Tibial artery (tissue), 4 donors: ENCODE data around the gene CDHR3.
"Not testable (repeated sequence)": the region's sequence is repeated elsewhere in the genome, so short reads cannot be mapped to it uniquely, and the experiment has no call there.

Experiments used
- DNase-seq, 2 donors: peaks; one replicate each; pipeline ENCODE4 v3.0.0-alpha.2; 2019
- H3K27ac ChIP-seq, 2 donors: fragments of 200-600 bp; sonication (generic) in 1 of 2; 1 replicate in 1 of 2; 2 replicates in 1 of 2; pipeline ENCODE4 v1.5.1; 2018 to 2019; ENCODE audit warnings: mild to moderate bottlenecking in 1 of 2
- H3K27me3 ChIP-seq, 2 donors: fragments of 200-600 bp; sonication (generic) in 1 of 2; one replicate each; pipeline versions ENCODE4 v1.5.1 to v1.6.0; 2016 to 2019
- H3K36me3 ChIP-seq, 3 donors: fragments of 200-600 bp; sonication (generic) in 2 of 3; one replicate each; pipeline ENCODE4 v1.5.1; 2016 to 2019; ENCODE audit warnings: mild to moderate bottlenecking in 2 of 3
- H3K4me1 ChIP-seq, 4 donors: fragments of 200-600 bp; sonication (generic) in 2 of 4; 1 replicate in 3 of 4; 2 replicates in 1 of 4; pipeline ENCODE4 v1.5.1; 2016 to 2019
- H3K4me3 ChIP-seq, 2 donors: fragments of 200-600 bp; sonication (generic) in 1 of 2; 1 replicate in 1 of 2; 2 replicates in 1 of 2; pipeline ENCODE4 v1.5.1; 2018 to 2019; ENCODE audit warnings: mild to moderate bottlenecking in 2 of 2
- H3K9me3 ChIP-seq, 3 donors: fragments of 200-600 bp; sonication (generic) in 1 of 3; one replicate each; pipeline ENCODE4 v1.5.1; 2016 to 2019
- intact Hi-C: fragments of 100-400 bp; cut with DNase I; formaldehyde crosslinking; loops from one replicate; pipeline ENCODE4 v1.15.0; 2023; ENCODE audit warnings: low total_unique reads
- TF ChIP-seq, protein P1 (sequence below), 2 experiments: fragments of 200-600 bp in 1 of 2; fragments of 450-650 bp in 1 of 2; IDR thresholded peaks; one replicate each; pipeline ENCODE4 v1.5.1; 2017 to 2019; ENCODE audit warnings: antibody characterized with exemption in 2 of 2, mild to moderate bottlenecking in 1 of 2, moderate library complexity in 1 of 2

Gene CDHR3

GRCh38 chr7:105951597-105951996, 11.5 kb upstream of the CDHR3 start:
- no peaks in the 10 kb centered on the region for H3K4me1 ChIP-seq
- no peaks in the 10 kb centered on the region for H3K36me3 ChIP-seq
- TF ChIP-seq, protein P1, sequence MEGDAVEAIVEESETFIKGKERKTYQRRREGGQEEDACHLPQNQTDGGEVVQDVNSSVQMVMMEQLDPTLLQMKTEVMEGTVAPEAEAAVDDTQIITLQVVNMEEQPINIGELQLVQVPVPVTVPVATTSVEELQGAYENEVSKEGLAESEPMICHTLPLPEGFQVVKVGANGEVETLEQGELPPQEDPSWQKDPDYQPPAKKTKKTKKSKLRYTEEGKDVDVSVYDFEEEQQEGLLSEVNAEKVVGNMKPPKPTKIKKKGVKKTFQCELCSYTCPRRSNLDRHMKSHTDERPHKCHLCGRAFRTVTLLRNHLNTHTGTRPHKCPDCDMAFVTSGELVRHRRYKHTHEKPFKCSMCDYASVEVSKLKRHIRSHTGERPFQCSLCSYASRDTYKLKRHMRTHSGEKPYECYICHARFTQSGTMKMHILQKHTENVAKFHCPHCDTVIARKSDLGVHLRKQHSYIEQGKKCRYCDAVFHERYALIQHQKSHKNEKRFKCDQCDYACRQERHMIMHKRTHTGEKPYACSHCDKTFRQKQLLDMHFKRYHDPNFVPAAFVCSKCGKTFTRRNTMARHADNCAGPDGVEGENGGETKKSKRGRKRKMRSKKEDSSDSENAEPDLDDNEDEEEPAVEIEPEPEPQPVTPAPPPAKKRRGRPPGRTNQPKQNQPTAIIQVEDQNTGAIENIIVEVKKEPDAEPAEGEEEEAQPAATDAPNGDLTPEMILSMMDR (IDR thresholded peaks at IDR 0.05), result no peak
- DNase-seq, result no peak
- H3K27me3 ChIP-seq, result no peaks in the 10 kb centered on the region
- intact Hi-C loops, result no loop called here
- no peak overlapping the region for H3K27ac ChIP-seq
- H3K9me3 ChIP-seq, result peaks cover 0 to 14% (median 5%) of the 10 kb centered on the region in 3 donors
- no peak overlapping the region for H3K4me3 ChIP-seq

DNA sequence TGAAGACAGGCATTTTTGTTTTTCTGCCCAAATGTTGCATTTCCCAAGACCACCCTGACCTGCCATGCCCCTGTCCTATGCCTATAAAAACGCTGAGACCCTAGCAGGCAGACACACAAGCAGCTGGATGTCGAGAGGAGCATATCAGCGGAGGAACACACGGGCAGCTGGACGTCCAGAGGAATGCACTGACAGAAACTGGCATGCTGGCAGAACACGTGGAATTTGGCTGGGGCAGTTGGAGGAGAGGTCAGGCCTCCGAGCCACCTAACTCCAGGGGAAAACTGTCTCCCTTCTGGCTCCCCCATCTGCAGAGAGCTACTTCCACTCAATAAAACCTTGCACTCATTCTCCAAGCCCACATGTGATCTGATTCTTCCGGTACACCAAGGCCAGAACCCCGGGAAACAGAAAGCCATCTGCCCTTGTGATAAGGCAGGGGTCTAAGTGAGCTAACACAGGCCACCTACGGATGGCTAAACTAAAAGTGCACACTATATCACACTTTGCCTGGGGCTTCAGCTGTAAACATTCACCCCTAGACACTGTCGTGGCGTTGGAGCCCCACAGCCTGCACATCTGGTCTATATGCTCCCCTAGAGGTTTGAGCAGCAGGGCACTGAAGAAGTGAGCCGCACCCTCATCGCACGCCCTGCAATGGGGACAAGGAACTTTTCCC, 10.0 kb upstream of the CDHR3 start:
- H3K27me3 ChIP-seq, result no peaks in the 10 kb centered on the region
- H3K4me1 ChIP-seq, result no peaks in the 10 kb centered on the region
- no peak overlapping the region for H3K27ac ChIP-seq
- intact Hi-C loops, result no loop called here
- H3K9me3 ChIP-seq, result peaks cover 0 to 14% (median 5%) of the 10 kb centered on the region in 3 donors
- TF ChIP-seq, protein P1 (IDR thresholded peaks at IDR 0.05), result no peak
- DNase-seq, result no peak
- no peak overlapping the region for H3K4me3 ChIP-seq
- no peaks in the 10 kb centered on the region for H3K36me3 ChIP-seq

DNA sequence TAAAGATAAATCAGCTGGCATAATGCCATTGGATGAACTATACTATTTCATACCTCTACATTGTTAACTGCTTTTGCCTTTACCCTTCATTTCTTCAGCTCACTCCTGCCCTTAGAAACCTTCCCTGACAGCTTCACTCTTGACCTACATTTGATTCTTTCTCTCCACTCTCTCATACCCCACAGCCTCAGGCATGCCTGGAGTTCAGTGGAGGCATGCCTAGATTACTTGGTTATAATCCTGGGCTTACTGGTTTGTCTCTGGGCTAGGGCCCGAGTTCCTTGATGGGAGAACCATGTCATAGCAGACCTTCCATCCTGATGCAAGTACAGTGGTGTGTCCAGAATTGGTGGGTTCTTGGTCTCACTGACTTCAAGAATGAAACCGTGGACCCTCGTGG, 8.4 kb upstream of the CDHR3 start:
- Histone ChIP-seq H3K9me3 (peaks cover 0 to 14% (median 5%) of the 10 kb centered on the region in 3 donors), H3K4me3 (no peak overlapping the region), H3K27me3 (no peaks in the 10 kb centered on the region), H3K36me3 (no peaks in the 10 kb centered on the region), H3K4me1 (no peaks in the 10 kb centered on the region), H3K27ac (no peak overlapping the region)
- DNase-seq, result no peak
- TF ChIP-seq, protein P1 (IDR thresholded peaks at IDR 0.05), result no peak
- intact Hi-C loops, result no loop called here

DNA sequence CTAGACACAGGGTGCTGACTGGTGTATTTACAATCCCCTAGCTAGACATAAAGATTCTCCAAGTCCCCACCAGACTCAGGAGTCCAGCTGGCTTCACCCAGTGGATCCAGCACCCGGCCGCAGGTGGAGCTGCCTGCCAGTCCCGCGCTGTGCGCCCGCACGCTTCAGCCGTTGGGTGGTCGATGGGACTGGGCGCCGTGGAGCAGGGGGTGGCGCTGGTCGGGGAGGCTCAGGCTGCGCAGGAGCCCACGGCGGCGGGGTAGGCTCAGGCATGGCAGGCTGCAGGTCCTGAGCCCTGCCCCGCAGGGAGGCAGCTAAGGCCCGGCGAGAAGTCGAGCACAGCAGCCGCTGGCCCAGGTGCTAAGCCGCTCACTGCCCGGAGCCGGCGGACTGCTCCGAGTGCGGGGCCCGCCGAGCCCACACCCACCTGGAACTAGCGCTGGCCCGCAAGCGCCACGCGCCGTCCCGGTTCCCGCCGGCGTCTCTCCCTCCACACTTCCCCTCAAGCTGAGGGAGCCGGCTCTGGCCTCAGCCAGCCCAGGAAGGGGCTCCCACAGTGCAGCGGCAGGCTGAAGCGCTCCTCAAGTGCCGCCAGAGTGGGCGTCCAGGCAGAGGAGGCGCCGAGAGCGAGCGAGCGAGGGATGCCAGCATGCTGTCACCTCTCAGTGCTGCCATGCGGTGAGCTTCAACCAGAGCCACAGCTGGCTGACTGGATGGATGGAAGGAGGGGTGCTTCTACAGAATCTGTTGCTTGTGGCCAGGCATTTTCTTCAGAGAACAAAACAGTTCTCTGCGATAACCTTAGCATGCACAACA, 7.2 kb upstream of the CDHR3 start:
- H3K4me1 ChIP-seq, H3K4me3 ChIP-seq, H3K27ac ChIP-seq, H3K27me3 ChIP-seq, DNase-seq, intact Hi-C loops, H3K36me3 ChIP-seq: not testable (repeated sequence)
- H3K9me3 ChIP-seq, result peaks cover 0 to 14% (median 5%) of the 10 kb centered on the region in 3 donors

- intact Hi-C loops, result no loop called here
- Histone ChIP-seq H3K27me3 (peaks cover 0 to 3% of the 10 kb centered on the region in 2 donors), H3K36me3 (no peaks in the 10 kb centered on the region), H3K27ac (no peak overlapping the region), H3K4me1 (no peaks in the 10 kb centered on the region), H3K9me3 (no peaks in the 10 kb centered on the region), H3K4me3 (no peak overlapping the region)
- no peak for DNase-seq
- TF ChIP-seq, protein P1 (IDR thresholded peaks at IDR 0.05), result no peak
Observed at GRCh38 chr7:105958012-105958411, 5.1 kb upstream of the CDHR3 start.

DNA sequence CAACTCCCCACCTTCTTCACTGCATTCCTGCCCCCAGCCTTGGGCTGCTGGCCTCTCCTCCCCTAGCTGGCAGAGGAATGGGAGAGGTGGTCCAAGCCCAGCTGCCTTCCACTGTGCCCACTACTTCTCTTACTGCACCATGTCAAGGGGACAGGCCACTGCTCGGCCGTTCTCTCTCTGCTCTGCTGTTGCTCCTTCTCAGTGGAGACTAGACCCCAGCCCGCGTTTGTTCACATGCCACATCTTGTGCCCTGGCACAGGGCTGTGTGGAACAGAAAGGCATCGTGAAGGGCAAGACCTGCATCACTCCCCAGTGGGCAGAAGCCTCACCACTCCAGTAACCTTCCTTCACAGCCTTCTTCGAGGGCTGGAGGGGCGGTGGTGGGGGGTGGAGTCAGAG, 711 bp upstream of the CDHR3 start:
- Histone ChIP-seq H3K27ac (no peak overlapping the region), H3K27me3 (peaks cover 0 to 3% of the 10 kb centered on the region in 2 donors), H3K4me3 (no peak overlapping the region), H3K36me3 (no peaks in the 10 kb centered on the region), H3K4me1 (no peaks in the 10 kb centered on the region), H3K9me3 (no peaks in the 10 kb centered on the region)
- intact Hi-C loops, result no loop called here
- TF ChIP-seq, protein P1 (IDR thresholded peaks at IDR 0.05), result no peak
- DNase-seq, result no peak
